NT2/D1 (cell line): ENCODE measurements around the gene PRPS1.

Experiments used
- SUZ12 ChIP-seq: IDR thresholded peaks from 2 replicates; pipeline ENCODE4 v1.6.1; 2011; ENCODE audit not compliant: insufficient read length, insufficient read depth; ENCODE audit errors: extremely low read depth
- YY1 ChIP-seq: IDR thresholded peaks from 2 replicates; pipeline ENCODE4 v1.6.1; 2011; ENCODE audit not compliant: insufficient read length, insufficient read depth

DNA sequence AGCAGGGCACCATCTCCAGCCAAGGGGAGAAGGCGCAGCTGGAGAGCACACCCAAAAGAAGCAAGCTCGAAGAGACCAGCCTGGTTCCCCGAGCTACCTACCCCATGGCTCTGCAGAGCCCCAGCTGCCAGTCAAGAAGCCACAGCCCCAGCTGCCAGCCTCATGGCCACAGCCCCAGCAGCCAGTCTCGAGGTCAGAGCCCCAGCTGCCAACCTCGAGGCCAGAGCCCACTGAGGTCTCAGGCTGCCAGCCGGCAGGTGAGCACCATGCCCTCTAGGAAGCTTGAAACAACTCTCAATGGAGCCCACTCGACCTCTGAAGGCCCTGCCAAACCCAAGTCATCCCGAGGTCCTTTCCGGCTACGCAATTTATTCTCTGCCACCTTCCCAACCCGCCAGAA is 27.0 kb upstream of the PRPS1 start:
- TF ChIP-seq YY1 (no peak), SUZ12 (no peak)
